ENCODE data around the gene CCL4L2. TPM values are rescaled to one million over a fixed set of nuclear protein-coding genes. Genes with fewer than 3 reads are reported as not detected.
"Not testable (repeated sequence)": the region's sequence is repeated elsewhere in the genome, so short reads cannot be mapped to it uniquely, and the experiment has no call there.

The CCL4L2 gene
- total RNA-seq, 1 donor from 2014 or later = 1.6 TPM

GRCh38 chr17:36195434-36196130 lies 15.3 kb upstream of the CCL4L2 start:
- H3K9ac ChIP-seq (ENCODE audit: low read depth in 1 of 3, low read length in 3 of 3) = no peak overlapping the region
- no peak overlapping the region for H3K27ac ChIP-seq (ENCODE audit: low read depth, low read length)
- peaks cover 2 to 4% (median 4%) of the 10 kb centered on the region in 3 donors for H3K27me3 ChIP-seq (ENCODE audit: control insufficient read depth in 3 of 3, insufficient read depth in 3 of 3, low read length in 3 of 3)
- peaks cover 0 to 2% (median 0%) of the 10 kb centered on the region in 3 donors for H3K4me1 ChIP-seq (ENCODE audit: control insufficient read depth in 3 of 3, insufficient read depth in 3 of 3, low read length in 3 of 3)
- H3K9me3 ChIP-seq (ENCODE audit: control insufficient read depth in 3 of 3, low read length in 3 of 3) = no peaks in the 10 kb centered on the region
- no peak overlapping the region for H3K4me3 ChIP-seq (ENCODE audit: low read length in 3 of 3)
- no peaks in the 10 kb centered on the region for H3K36me3 ChIP-seq (ENCODE audit: control insufficient read depth in 3 of 3, insufficient read depth in 3 of 3, low read length in 3 of 3)

- Histone ChIP-seq H3K27me3 (ENCODE audit: control insufficient read depth in 3 of 3, insufficient read depth in 3 of 3, low read length in 3 of 3) (peaks cover 2 to 4% (median 4%) of the 10 kb centered on the region in 3 donors), H3K9me3 (ENCODE audit: control insufficient read depth in 3 of 3, low read length in 3 of 3) (no peaks in the 10 kb centered on the region), H3K4me3 (ENCODE audit: low read length in 3 of 3) (no peak overlapping the region), H3K4me1 (ENCODE audit: control insufficient read depth in 3 of 3, insufficient read depth in 3 of 3, low read length in 3 of 3) (peaks cover 0 to 2% (median 0%) of the 10 kb centered on the region in 3 donors), H3K36me3 (ENCODE audit: control insufficient read depth in 3 of 3, insufficient read depth in 3 of 3, low read length in 3 of 3) (no peaks in the 10 kb centered on the region), H3K9ac (ENCODE audit: low read depth in 1 of 3, low read length in 3 of 3) (no peak overlapping the region), H3K27ac (ENCODE audit: low read depth, low read length) (no peak overlapping the region)
Measured at GRCh38 chr17:36196131-36196486, 14.8 kb upstream of the CCL4L2 start.

GRCh38 chr17:36197387-36197703 lies 13.5 kb upstream of the CCL4L2 start:
- Histone ChIP-seq H3K9ac (ENCODE audit: low read depth in 1 of 3, low read length in 3 of 3) (no peak overlapping the region), H3K27me3 (ENCODE audit: control insufficient read depth in 3 of 3, insufficient read depth in 3 of 3, low read length in 3 of 3) (peaks cover 2 to 4% (median 4%) of the 10 kb centered on the region in 3 donors), H3K27ac (ENCODE audit: low read depth, low read length) (no peak overlapping the region), H3K4me1 (ENCODE audit: control insufficient read depth in 3 of 3, insufficient read depth in 3 of 3, low read length in 3 of 3) (peaks cover 0 to 2% (median 0%) of the 10 kb centered on the region in 3 donors), H3K4me3 (ENCODE audit: low read length in 3 of 3) (no peak overlapping the region), H3K9me3 (ENCODE audit: control insufficient read depth in 3 of 3, low read length in 3 of 3) (no peaks in the 10 kb centered on the region), H3K36me3 (ENCODE audit: control insufficient read depth in 3 of 3, insufficient read depth in 3 of 3, low read length in 3 of 3) (no peaks in the 10 kb centered on the region)

- H3K27me3 ChIP-seq (ENCODE audit: control insufficient read depth in 3 of 3, insufficient read depth in 3 of 3, low read length in 3 of 3) = peaks cover 2 to 4% (median 4%) of the 10 kb centered on the region in 3 donors
- no peaks in the 10 kb centered on the region for H3K9me3 ChIP-seq (ENCODE audit: control insufficient read depth in 3 of 3, low read length in 3 of 3)
- H3K4me1 ChIP-seq (ENCODE audit: control insufficient read depth in 3 of 3, insufficient read depth in 3 of 3, low read length in 3 of 3) = no peaks in the 10 kb centered on the region
- no peak overlapping the region for H3K4me3 ChIP-seq (ENCODE audit: low read length in 3 of 3)
- no peak overlapping the region for H3K9ac ChIP-seq (ENCODE audit: low read depth in 1 of 3, low read length in 3 of 3)
- H3K27ac ChIP-seq (ENCODE audit: low read depth, low read length) = no peak overlapping the region
- no peaks in the 10 kb centered on the region for H3K36me3 ChIP-seq (ENCODE audit: control insufficient read depth in 3 of 3, insufficient read depth in 3 of 3, low read length in 3 of 3)
Measured at GRCh38 chr17:36198831-36199465, 11.9 kb upstream of the CCL4L2 start.

- not testable (repeated sequence) for H3K36me3 ChIP-seq (ENCODE audit: control insufficient read depth in 3 of 3, insufficient read depth in 3 of 3, low read length in 3 of 3); H3K4me1 ChIP-seq (ENCODE audit: control insufficient read depth in 3 of 3, insufficient read depth in 3 of 3, low read length in 3 of 3); H3K9me3 ChIP-seq (ENCODE audit: control insufficient read depth in 3 of 3, low read length in 3 of 3); H3K27ac ChIP-seq (ENCODE audit: low read depth, low read length); H3K27me3 ChIP-seq (ENCODE audit: control insufficient read depth in 3 of 3, insufficient read depth in 3 of 3, low read length in 3 of 3); H3K9ac ChIP-seq (ENCODE audit: low read depth in 1 of 3, low read length in 3 of 3); H3K4me3 ChIP-seq (ENCODE audit: low read length in 3 of 3)
Measured at GRCh38 chr17:36201102-36201501, 9.8 kb upstream of the CCL4L2 start.

- H3K4me1 ChIP-seq (ENCODE audit: control insufficient read depth in 3 of 3, insufficient read depth in 3 of 3, low read length in 3 of 3); H3K9ac ChIP-seq (ENCODE audit: low read depth in 1 of 3, low read length in 3 of 3); H3K9me3 ChIP-seq (ENCODE audit: control insufficient read depth in 3 of 3, low read length in 3 of 3); H3K36me3 ChIP-seq (ENCODE audit: control insufficient read depth in 3 of 3, insufficient read depth in 3 of 3, low read length in 3 of 3); H3K27ac ChIP-seq (ENCODE audit: low read depth, low read length); H3K4me3 ChIP-seq (ENCODE audit: low read length in 3 of 3); H3K27me3 ChIP-seq (ENCODE audit: control insufficient read depth in 3 of 3, insufficient read depth in 3 of 3, low read length in 3 of 3): not testable (repeated sequence)
Measured at GRCh38 chr17:36201506-36201905, 9.4 kb upstream of the CCL4L2 start.

GRCh38 chr17:36203335-36203734 lies 7.5 kb upstream of the CCL4L2 start:
- H3K4me1 ChIP-seq (ENCODE audit: control insufficient read depth in 3 of 3, insufficient read depth in 3 of 3, low read length in 3 of 3) = no peaks in the 10 kb centered on the region
- no peak overlapping the region for H3K27ac ChIP-seq (ENCODE audit: low read depth, low read length)
- no peak overlapping the region for H3K4me3 ChIP-seq (ENCODE audit: low read length in 3 of 3)
- H3K36me3 ChIP-seq (ENCODE audit: control insufficient read depth in 3 of 3, insufficient read depth in 3 of 3, low read length in 3 of 3) = no peaks in the 10 kb centered on the region
- no peak overlapping the region for H3K9ac ChIP-seq (ENCODE audit: low read depth in 1 of 3, low read length in 3 of 3)
- H3K27me3 ChIP-seq (ENCODE audit: control insufficient read depth in 3 of 3, insufficient read depth in 3 of 3, low read length in 3 of 3) = no peaks in the 10 kb centered on the region
- H3K9me3 ChIP-seq (ENCODE audit: control insufficient read depth in 3 of 3, low read length in 3 of 3) = no peaks in the 10 kb centered on the region

GRCh38 chr17:36204724-36205500 lies 6.0 kb upstream of the CCL4L2 start:
- no peak overlapping the region for H3K27ac ChIP-seq (ENCODE audit: low read depth, low read length)
- H3K36me3 ChIP-seq (ENCODE audit: control insufficient read depth in 3 of 3, insufficient read depth in 3 of 3, low read length in 3 of 3) = no peaks in the 10 kb centered on the region
- no peak overlapping the region for H3K9ac ChIP-seq (ENCODE audit: low read depth in 1 of 3, low read length in 3 of 3)
- H3K4me3 ChIP-seq (ENCODE audit: low read length in 3 of 3) = no peak overlapping the region
- no peaks in the 10 kb centered on the region for H3K9me3 ChIP-seq (ENCODE audit: control insufficient read depth in 3 of 3, low read length in 3 of 3)
- no peaks in the 10 kb centered on the region for H3K27me3 ChIP-seq (ENCODE audit: control insufficient read depth in 3 of 3, insufficient read depth in 3 of 3, low read length in 3 of 3)
- H3K4me1 ChIP-seq (ENCODE audit: control insufficient read depth in 3 of 3, insufficient read depth in 3 of 3, low read length in 3 of 3) = no peaks in the 10 kb centered on the region

GRCh38 chr17:36205637-36206485 lies 5.0 kb upstream of the CCL4L2 start:
- Histone ChIP-seq H3K9me3 (ENCODE audit: control insufficient read depth in 3 of 3, low read length in 3 of 3) (no peaks in the 10 kb centered on the region), H3K36me3 (ENCODE audit: control insufficient read depth in 3 of 3, insufficient read depth in 3 of 3, low read length in 3 of 3) (no peaks in the 10 kb centered on the region), H3K9ac (ENCODE audit: low read depth in 1 of 3, low read length in 3 of 3) (no peak overlapping the region), H3K27me3 (ENCODE audit: control insufficient read depth in 3 of 3, insufficient read depth in 3 of 3, low read length in 3 of 3) (no peaks in the 10 kb centered on the region), H3K4me1 (ENCODE audit: control insufficient read depth in 3 of 3, insufficient read depth in 3 of 3, low read length in 3 of 3) (no peaks in the 10 kb centered on the region), H3K27ac (ENCODE audit: low read depth, low read length) (no peak overlapping the region), H3K4me3 (ENCODE audit: low read length in 3 of 3) (no peak overlapping the region)
